Measurements from ENCODE around the gene NDRG3. TPM values are rescaled to one million over a fixed set of nuclear protein-coding genes. Genes with fewer than 3 reads are reported as not detected.

Gene NDRG3
- total and polyA plus RNA-seq, 2 of the 8 experiments (the other 6 are each of a cell fraction or from before 2014, with no cell fraction given), result 25.7 to 32.3 TPM

DNA sequence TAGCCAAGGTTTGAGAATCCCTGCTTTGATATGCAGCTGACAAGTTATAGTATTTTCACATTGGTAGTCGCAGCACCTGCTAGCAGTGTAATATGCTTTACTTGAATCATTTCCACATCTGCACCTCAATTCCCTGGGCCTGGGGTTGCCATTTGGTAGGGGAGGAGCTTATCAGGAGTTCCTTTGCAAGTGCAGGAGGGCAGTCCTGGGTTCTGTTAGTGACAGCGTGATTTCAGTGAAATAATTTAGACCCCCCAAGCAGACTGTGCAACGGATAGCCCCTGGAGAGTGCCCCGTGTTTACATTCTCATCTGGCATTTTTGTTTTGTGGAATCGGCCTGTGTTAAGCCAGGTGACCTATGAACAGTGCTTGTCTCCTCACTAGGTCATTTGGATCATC, 134.3 kb downstream of the NDRG3 start (continued):
- TF ChIP-seq, protein P1, sequence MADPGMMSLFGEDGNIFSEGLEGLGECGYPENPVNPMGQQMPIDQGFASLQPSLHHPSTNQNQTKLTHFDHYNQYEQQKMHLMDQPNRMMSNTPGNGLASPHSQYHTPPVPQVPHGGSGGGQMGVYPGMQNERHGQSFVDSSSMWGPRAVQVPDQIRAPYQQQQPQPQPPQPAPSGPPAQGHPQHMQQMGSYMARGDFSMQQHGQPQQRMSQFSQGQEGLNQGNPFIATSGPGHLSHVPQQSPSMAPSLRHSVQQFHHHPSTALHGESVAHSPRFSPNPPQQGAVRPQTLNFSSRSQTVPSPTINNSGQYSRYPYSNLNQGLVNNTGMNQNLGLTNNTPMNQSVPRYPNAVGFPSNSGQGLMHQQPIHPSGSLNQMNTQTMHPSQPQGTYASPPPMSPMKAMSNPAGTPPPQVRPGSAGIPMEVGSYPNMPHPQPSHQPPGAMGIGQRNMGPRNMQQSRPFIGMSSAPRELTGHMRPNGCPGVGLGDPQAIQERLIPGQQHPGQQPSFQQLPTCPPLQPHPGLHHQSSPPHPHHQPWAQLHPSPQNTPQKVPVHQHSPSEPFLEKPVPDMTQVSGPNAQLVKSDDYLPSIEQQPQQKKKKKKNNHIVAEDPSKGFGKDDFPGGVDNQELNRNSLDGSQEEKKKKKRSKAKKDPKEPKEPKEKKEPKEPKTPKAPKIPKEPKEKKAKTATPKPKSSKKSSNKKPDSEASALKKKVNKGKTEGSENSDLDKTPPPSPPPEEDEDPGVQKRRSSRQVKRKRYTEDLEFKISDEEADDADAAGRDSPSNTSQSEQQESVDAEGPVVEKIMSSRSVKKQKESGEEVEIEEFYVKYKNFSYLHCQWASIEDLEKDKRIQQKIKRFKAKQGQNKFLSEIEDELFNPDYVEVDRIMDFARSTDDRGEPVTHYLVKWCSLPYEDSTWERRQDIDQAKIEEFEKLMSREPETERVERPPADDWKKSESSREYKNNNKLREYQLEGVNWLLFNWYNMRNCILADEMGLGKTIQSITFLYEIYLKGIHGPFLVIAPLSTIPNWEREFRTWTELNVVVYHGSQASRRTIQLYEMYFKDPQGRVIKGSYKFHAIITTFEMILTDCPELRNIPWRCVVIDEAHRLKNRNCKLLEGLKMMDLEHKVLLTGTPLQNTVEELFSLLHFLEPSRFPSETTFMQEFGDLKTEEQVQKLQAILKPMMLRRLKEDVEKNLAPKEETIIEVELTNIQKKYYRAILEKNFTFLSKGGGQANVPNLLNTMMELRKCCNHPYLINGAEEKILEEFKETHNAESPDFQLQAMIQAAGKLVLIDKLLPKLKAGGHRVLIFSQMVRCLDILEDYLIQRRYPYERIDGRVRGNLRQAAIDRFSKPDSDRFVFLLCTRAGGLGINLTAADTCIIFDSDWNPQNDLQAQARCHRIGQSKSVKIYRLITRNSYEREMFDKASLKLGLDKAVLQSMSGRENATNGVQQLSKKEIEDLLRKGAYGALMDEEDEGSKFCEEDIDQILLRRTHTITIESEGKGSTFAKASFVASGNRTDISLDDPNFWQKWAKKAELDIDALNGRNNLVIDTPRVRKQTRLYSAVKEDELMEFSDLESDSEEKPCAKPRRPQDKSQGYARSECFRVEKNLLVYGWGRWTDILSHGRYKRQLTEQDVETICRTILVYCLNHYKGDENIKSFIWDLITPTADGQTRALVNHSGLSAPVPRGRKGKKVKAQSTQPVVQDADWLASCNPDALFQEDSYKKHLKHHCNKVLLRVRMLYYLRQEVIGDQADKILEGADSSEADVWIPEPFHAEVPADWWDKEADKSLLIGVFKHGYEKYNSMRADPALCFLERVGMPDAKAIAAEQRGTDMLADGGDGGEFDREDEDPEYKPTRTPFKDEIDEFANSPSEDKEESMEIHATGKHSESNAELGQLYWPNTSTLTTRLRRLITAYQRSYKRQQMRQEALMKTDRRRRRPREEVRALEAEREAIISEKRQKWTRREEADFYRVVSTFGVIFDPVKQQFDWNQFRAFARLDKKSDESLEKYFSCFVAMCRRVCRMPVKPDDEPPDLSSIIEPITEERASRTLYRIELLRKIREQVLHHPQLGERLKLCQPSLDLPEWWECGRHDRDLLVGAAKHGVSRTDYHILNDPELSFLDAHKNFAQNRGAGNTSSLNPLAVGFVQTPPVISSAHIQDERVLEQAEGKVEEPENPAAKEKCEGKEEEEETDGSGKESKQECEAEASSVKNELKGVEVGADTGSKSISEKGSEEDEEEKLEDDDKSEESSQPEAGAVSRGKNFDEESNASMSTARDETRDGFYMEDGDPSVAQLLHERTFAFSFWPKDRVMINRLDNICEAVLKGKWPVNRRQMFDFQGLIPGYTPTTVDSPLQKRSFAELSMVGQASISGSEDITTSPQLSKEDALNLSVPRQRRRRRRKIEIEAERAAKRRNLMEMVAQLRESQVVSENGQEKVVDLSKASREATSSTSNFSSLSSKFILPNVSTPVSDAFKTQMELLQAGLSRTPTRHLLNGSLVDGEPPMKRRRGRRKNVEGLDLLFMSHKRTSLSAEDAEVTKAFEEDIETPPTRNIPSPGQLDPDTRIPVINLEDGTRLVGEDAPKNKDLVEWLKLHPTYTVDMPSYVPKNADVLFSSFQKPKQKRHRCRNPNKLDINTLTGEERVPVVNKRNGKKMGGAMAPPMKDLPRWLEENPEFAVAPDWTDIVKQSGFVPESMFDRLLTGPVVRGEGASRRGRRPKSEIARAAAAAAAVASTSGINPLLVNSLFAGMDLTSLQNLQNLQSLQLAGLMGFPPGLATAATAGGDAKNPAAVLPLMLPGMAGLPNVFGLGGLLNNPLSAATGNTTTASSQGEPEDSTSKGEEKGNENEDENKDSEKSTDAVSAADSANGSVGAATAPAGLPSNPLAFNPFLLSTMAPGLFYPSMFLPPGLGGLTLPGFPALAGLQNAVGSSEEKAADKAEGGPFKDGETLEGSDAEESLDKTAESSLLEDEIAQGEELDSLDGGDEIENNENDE (IDR thresholded peaks at IDR 0.05; ENCODE audit: insufficient replicate concordance, low read length), result no peak
- TF ChIP-seq TBP (IDR thresholded peaks at IDR 0.05; ENCODE audit: low read depth, low read length) (no peak), RFX5 (IDR thresholded peaks at IDR 0.05; ENCODE audit: borderline replicate concordance, low read depth, low read length) (no peak), JUND (IDR thresholded peaks at IDR 0.05; ENCODE audit: low read length) (no peak), POU5F1 (IDR thresholded peaks at IDR 0.05; ENCODE audit: low read depth, low read length) (no peak), BRCA1 (IDR thresholded peaks at IDR 0.05; ENCODE audit: low read depth, low read length) (no peak), KDM5A (IDR thresholded peaks at IDR 0.05; ENCODE audit: low read length) (no peak)
- TF ChIP-seq, protein P2, sequence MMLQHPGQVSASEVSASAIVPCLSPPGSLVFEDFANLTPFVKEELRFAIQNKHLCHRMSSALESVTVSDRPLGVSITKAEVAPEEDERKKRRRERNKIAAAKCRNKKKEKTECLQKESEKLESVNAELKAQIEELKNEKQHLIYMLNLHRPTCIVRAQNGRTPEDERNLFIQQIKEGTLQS (IDR thresholded peaks at IDR 0.05; ENCODE audit: insufficient read depth, low read depth, low read length), result no peak
- TF ChIP-seq, protein P3, sequence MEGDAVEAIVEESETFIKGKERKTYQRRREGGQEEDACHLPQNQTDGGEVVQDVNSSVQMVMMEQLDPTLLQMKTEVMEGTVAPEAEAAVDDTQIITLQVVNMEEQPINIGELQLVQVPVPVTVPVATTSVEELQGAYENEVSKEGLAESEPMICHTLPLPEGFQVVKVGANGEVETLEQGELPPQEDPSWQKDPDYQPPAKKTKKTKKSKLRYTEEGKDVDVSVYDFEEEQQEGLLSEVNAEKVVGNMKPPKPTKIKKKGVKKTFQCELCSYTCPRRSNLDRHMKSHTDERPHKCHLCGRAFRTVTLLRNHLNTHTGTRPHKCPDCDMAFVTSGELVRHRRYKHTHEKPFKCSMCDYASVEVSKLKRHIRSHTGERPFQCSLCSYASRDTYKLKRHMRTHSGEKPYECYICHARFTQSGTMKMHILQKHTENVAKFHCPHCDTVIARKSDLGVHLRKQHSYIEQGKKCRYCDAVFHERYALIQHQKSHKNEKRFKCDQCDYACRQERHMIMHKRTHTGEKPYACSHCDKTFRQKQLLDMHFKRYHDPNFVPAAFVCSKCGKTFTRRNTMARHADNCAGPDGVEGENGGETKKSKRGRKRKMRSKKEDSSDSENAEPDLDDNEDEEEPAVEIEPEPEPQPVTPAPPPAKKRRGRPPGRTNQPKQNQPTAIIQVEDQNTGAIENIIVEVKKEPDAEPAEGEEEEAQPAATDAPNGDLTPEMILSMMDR (IDR thresholded peaks at IDR 0.05; ENCODE audit: control extremely low read depth in 1 of 3, insufficient read depth in 1 of 3, low read depth in 1 of 3, low read length in 3 of 3), result no peak

All from H1 (cell line).